Measurements from ENCODE around the gene EPB41L4B.

DNA sequence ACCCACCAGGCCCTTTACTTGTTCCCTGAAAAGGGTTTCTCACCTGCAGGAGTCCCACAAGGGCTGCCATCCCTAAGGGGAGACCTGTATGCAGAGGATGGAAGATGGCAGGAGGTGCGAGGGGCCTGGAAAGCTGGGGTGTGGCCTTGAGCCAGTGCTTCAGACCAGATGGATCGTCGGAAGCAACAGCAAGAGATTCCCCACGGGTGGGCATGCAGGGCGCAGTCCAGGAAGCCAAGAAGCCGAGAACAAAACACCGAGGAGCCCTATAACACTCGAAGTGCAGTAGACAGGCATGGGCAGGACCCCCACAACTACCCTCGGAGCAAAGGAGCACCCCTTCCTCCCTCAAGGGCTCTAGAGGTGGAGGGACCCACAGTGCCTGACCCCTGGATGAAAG is 129.1 kb downstream of the EPB41L4B start:
- no peak for TF ChIP-seq TCF4 (CRISPR knock-in tag; IDR thresholded peaks at IDR 0.05; ENCODE audit: borderline replicate concordance)
- TF ChIP-seq, protein P1, sequence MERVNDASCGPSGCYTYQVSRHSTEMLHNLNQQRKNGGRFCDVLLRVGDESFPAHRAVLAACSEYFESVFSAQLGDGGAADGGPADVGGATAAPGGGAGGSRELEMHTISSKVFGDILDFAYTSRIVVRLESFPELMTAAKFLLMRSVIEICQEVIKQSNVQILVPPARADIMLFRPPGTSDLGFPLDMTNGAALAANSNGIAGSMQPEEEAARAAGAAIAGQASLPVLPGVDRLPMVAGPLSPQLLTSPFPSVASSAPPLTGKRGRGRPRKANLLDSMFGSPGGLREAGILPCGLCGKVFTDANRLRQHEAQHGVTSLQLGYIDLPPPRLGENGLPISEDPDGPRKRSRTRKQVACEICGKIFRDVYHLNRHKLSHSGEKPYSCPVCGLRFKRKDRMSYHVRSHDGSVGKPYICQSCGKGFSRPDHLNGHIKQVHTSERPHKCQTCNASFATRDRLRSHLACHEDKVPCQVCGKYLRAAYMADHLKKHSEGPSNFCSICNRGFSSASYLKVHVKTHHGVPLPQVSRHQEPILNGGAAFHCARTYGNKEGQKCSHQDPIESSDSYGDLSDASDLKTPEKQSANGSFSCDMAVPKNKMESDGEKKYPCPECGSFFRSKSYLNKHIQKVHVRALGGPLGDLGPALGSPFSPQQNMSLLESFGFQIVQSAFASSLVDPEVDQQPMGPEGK (CRISPR knock-in tag; IDR thresholded peaks at IDR 0.05; ENCODE audit: borderline replicate concordance): no peak
- TF ChIP-seq, protein P2, sequence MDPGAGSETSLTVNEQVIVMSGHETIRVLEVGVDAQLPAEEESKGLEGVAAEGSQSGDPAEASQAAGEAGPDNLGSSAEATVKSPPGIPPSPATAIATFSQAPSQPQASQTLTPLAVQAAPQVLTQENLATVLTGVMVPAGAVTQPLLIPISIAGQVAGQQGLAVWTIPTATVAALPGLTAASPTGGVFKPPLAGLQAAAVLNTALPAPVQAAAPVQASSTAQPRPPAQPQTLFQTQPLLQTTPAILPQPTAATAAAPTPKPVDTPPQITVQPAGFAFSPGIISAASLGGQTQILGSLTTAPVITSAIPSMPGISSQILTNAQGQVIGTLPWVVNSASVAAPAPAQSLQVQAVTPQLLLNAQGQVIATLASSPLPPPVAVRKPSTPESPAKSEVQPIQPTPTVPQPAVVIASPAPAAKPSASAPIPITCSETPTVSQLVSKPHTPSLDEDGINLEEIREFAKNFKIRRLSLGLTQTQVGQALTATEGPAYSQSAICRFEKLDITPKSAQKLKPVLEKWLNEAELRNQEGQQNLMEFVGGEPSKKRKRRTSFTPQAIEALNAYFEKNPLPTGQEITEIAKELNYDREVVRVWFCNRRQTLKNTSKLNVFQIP (CRISPR knock-in tag; IDR thresholded peaks at IDR 0.05; ENCODE audit: borderline replicate concordance, low read depth): no peak
- TF ChIP-seq, protein P3, sequence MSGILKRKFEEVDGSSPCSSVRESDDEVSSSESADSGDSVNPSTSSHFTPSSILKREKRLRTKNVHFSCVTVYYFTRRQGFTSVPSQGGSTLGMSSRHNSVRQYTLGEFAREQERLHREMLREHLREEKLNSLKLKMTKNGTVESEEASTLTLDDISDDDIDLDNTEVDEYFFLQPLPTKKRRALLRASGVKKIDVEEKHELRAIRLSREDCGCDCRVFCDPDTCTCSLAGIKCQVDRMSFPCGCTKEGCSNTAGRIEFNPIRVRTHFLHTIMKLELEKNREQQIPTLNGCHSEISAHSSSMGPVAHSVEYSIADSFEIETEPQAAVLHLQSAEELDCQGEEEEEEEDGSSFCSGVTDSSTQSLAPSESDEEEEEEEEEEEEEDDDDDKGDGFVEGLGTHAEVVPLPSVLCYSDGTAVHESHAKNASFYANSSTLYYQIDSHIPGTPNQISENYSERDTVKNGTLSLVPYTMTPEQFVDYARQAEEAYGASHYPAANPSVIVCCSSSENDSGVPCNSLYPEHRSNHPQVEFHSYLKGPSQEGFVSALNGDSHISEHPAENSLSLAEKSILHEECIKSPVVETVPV (CRISPR knock-in tag; IDR thresholded peaks at IDR 0.05): no peak
- no peak for TF ChIP-seq ISL1 (CRISPR knock-in tag; IDR thresholded peaks at IDR 0.05)
- no peak for TF ChIP-seq ZNF565 (CRISPR knock-in tag; conservative IDR thresholded peaks at IDR 0.05; ENCODE audit: low read depth)
- no peak for TF ChIP-seq ZFP3 (CRISPR knock-in tag; IDR thresholded peaks at IDR 0.05)
- no peak for TF ChIP-seq RARB (CRISPR knock-in tag; IDR thresholded peaks at IDR 0.05)
- TF ChIP-seq ZFP30 (CRISPR knock-in tag; IDR thresholded peaks at IDR 0.05): no peak
- no peak for TF ChIP-seq ZC3H10 (CRISPR knock-in tag; IDR thresholded peaks at IDR 0.05)
- TF ChIP-seq, protein P4, sequence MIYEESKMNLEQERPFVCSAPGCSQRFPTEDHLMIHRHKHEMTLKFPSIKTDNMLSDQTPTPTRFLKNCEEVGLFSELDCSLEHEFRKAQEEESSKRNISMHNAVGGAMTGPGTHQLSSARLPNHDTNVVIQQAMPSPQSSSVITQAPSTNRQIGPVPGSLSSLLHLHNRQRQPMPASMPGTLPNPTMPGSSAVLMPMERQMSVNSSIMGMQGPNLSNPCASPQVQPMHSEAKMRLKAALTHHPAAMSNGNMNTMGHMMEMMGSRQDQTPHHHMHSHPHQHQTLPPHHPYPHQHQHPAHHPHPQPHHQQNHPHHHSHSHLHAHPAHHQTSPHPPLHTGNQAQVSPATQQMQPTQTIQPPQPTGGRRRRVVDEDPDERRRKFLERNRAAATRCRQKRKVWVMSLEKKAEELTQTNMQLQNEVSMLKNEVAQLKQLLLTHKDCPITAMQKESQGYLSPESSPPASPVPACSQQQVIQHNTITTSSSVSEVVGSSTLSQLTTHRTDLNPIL (CRISPR knock-in tag; IDR thresholded peaks at IDR 0.05; ENCODE audit: low read depth): no peak
